Measurements from ENCODE around the gene FOXN3.

Gene FOXN3

DNA sequence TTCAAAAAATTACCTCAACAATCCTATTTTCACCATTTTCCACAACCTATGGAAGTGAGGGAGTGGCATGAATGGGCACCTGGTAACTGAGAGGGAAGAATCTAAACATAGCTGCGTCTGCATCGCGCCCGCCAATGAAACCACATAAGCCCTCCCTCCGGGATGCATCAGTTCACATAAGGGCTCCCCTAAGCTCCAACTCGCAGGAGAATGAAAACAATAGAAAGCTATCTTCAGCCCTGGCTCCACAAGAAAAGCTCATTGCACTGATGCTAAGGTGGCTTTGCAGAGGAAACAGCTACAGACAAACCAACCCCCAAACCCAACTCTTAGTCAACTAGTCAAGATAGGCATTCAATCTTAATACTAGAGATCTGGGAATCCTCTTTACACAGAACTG is 173.3 kb downstream of the FOXN3 start:
- H3K4me1 Mint-ChIP-seq (ENCODE audit: low read depth) = peaks cover 73% of the 10 kb centered on the region

DNA sequence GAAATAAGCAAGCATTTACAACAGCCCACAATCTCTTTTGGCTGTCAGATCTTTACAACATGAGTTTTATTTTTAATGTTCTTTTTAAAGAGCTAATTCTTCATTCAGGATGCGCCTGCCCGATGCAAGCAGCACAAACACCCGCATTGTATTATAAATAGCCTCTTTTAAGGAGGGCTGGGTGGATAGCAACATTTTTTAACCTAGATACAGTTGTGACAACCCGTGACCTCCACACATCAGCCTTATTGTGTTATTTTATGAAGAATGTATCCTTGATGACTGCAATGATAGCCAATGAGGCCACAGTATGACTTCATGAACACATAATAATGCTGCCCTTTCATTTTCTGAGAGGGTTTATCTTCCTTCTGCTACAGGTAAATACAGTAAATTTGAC is 173.7 kb downstream of the FOXN3 start:
- no peak overlapping the region for H3K4me3 Mint-ChIP-seq

More for the DNA sequence above, 173.3 kb downstream of the FOXN3 start:
- Mint-ChIP-seq H3K4me3 (no peak overlapping the region), H3K9me3 (no peaks in the 10 kb centered on the region), H3K27me3 (no peaks in the 10 kb centered on the region), H3K27ac (no peak overlapping the region), H3K36me3 (ENCODE audit: low read depth) (peaks cover 37% of the 10 kb centered on the region)

DNA sequence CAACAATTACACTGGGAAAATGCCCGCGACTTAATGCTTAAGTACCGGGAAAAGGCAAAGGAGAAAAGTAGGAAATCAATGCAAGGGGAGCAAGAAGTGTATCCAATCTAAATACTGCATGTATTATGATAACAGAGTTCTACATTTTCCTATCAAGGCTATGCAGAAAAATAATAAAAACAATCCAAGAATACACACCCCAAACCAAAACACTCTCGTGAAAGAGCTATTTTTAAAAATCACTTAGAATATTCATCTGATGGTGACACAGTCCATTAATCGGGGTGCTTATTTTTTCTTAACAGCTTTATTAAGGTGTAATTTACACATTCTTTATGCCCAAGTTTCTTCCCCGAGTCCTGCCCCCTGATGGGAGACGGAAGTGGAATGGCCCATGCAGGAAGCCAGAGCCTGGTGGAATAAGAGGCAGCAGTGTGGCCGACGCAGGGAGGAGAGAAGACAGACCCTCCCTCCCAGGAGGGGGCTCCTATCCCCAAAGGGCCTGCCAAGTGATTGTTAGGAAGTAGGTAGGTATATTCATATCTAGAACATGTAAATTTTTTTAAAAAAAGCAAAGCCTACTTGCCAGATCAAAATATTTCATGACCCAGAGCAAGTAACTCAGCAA is 174.3 kb downstream of the FOXN3 start:
- H3K4me1 Mint-ChIP-seq (ENCODE audit: low read depth) = peaks cover 70% of the 10 kb centered on the region
- no peak overlapping the region for H3K4me3 Mint-ChIP-seq
- no peaks in the 10 kb centered on the region for H3K27me3 Mint-ChIP-seq
- H3K27ac Mint-ChIP-seq = no peak overlapping the region
- peaks cover 40% of the 10 kb centered on the region for H3K36me3 Mint-ChIP-seq (ENCODE audit: low read depth)
- no peaks in the 10 kb centered on the region for H3K9me3 Mint-ChIP-seq

More for the DNA sequence above, 173.7 kb downstream of the FOXN3 start:
- no peaks in the 10 kb centered on the region for H3K9me3 Mint-ChIP-seq
- H3K27me3 Mint-ChIP-seq = no peaks in the 10 kb centered on the region
- H3K27ac Mint-ChIP-seq = no peak overlapping the region
- peaks cover 37% of the 10 kb centered on the region for H3K36me3 Mint-ChIP-seq (ENCODE audit: low read depth)
- peaks cover 74% of the 10 kb centered on the region for H3K4me1 Mint-ChIP-seq (ENCODE audit: low read depth)

DNA sequence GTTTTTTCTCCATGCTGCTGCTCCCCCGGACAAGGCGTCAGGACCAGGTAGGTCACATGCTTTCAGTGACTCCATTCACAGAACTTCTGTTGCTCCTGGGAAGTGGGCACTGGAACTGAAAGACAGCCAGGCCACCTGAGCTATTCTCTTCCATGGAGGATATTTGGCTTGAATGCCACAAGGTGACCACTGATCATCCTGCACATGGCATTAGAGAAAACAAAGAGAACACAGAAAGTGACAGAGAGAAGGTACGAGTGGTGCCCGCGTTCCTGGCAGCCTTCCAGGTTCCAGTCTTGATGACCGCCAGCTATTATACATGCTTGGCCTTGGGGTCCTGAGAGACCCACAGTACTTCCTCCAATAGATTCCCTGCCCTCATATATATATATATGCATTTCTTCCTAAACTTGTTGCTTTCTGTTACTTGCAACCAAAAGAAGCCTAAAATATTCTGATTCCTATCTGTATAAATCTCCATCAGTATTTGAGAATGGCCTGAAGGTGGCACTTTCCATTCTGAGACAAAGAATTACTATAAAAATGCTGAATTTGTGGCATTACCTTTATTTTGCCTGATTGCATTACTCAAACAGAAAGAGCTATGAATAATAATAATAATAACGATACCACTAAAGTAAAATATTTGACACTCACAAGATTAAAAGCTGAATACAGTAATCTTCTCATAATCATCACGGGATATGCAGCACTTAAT is 174.9 kb downstream of the FOXN3 start:
- no peak overlapping the region for H3K4me3 Mint-ChIP-seq
- peaks cover 41% of the 10 kb centered on the region for H3K36me3 Mint-ChIP-seq (ENCODE audit: low read depth)
- H3K27me3 Mint-ChIP-seq = no peaks in the 10 kb centered on the region
- H3K4me1 Mint-ChIP-seq (ENCODE audit: low read depth) = peaks cover 66% of the 10 kb centered on the region
- H3K27ac Mint-ChIP-seq = no peak overlapping the region
- no peaks in the 10 kb centered on the region for H3K9me3 Mint-ChIP-seq

DNA sequence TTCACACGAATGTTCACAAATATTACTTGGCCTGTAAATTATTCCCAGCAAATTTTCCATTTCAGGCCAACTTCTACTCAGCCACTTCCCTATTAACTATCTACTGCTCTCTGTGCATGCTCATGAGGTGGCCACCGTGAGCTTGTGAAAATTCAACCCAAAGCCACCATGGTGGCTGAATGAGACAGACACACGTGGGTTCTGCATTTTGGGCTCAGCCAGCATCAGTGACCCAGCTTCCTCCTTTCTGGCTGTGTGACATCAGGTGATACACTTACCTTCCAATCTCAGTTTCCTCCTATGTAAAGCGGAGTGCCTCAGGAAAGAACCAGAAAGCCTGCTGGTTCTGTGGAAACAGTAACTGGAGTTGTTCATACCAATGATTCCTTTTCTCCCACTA is 175.8 kb downstream of the FOXN3 start:
- no peak overlapping the region for H3K4me3 Mint-ChIP-seq
- H3K9me3 Mint-ChIP-seq = no peaks in the 10 kb centered on the region
- H3K27me3 Mint-ChIP-seq = no peaks in the 10 kb centered on the region
- peaks cover 59% of the 10 kb centered on the region for H3K4me1 Mint-ChIP-seq (ENCODE audit: low read depth)
- H3K36me3 Mint-ChIP-seq (ENCODE audit: low read depth) = peaks cover 42% of the 10 kb centered on the region
- peak overlapping the region; percentile 57 for H3K27ac Mint-ChIP-seq

DNA sequence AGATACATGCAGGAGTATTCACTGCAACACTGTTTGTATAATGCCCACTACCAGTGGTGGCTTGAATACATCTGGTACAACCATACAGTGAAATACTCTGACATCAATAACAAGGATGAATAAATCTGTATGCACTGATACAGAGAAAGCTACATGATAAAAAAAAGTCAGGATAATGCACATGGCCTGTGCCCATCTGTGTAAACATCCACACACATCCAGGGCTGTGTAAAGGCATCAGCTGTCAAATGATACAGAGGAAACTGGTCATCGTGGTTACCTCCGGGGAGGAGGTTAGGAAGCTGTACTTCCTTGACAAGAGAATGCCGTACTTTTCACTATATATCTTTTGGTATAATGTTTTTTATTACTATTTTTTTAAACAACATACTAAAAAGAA is 176.6 kb downstream of the FOXN3 start:
- no peak overlapping the region for H3K4me3 Mint-ChIP-seq
- peaks cover 47% of the 10 kb centered on the region for H3K36me3 Mint-ChIP-seq (ENCODE audit: low read depth)
- peaks cover 57% of the 10 kb centered on the region for H3K4me1 Mint-ChIP-seq (ENCODE audit: low read depth)
- H3K27ac Mint-ChIP-seq = no peak overlapping the region
- H3K9me3 Mint-ChIP-seq = no peaks in the 10 kb centered on the region
- H3K27me3 Mint-ChIP-seq = no peaks in the 10 kb centered on the region

DNA sequence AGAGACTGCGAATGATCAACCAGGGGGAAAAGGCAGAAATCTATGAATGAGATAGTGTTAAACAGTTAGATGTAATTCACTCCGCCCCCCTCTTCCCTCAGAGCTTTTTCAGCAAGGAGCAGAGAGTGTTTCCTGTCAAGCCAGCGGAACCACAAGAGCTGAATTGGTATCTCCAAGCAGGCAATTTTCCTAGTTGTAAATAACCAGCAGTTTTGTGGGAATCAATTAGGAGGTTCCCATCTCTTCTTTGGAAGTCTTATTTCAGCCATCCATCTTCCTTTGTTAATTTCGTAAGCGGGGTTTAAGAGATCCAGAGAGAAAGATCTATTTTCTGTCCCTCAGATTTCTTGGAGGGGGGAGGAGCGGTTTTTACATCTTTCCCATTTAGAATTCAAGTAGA is 178.0 kb downstream of the FOXN3 start:
- Mint-ChIP-seq H3K9me3 (no peaks in the 10 kb centered on the region), H3K4me1 (ENCODE audit: low read depth) (peaks cover 56% of the 10 kb centered on the region), H3K27me3 (no peaks in the 10 kb centered on the region), H3K4me3 (no peak overlapping the region), H3K36me3 (ENCODE audit: low read depth) (peaks cover 50% of the 10 kb centered on the region), H3K27ac (no peak overlapping the region)

DNA sequence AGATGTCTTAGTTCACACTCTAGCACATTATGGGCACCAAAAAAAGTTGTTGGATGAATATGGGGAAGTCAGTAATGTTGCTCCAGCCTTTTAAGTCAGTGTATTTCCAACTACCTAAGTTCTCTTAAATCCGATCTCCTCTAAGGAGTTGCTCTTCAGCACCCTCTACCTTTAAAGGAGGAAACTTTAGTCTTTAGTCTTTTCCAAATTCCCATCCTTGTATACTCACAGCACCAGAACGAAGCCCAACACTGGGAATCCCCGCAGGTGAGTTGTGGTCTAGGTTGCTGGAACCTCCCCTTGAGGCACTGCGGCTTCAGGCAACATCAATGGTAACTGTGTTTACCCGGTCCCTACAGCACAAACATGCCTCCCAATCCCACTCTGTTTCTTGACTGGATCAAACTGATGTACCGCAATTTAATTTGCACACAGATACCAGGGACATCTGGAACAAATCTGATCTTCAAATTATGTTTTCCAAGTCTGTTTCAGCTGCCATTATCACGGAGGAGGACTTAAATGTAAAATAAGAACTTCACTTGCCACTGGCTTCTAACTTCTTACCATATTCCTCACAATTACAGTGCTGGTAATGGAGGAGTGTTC is 179.0 kb downstream of the FOXN3 start:
- H3K27me3 Mint-ChIP-seq = no peaks in the 10 kb centered on the region
- H3K9me3 Mint-ChIP-seq = no peaks in the 10 kb centered on the region
- no peak overlapping the region for H3K27ac Mint-ChIP-seq
- peaks cover 59% of the 10 kb centered on the region for H3K4me1 Mint-ChIP-seq (ENCODE audit: low read depth)
- no peak overlapping the region for H3K4me3 Mint-ChIP-seq
- H3K36me3 Mint-ChIP-seq (ENCODE audit: low read depth) = peaks cover 53% of the 10 kb centered on the region

DNA sequence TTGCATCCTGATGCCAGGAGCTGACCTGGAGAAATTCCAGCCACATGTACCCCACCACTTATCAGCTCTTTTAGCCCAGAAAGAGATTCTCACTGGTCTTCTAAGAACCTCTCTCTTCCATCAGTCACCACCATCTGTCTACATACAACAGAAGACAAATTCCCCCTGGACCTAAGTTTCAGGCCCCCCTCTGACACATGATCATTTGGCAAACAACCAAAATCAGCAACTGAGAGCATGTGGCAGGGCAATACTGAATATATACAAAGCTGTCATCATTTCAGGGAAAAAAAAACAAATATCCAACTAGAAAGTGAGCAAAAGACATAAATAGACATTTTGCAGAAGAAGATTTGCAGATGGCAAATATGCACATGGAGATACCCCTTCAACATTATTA is 180.2 kb downstream of the FOXN3 start:
- H3K4me3 Mint-ChIP-seq = no peak overlapping the region
- H3K36me3 Mint-ChIP-seq (ENCODE audit: low read depth) = peaks cover 57% of the 10 kb centered on the region
- peaks cover 60% of the 10 kb centered on the region for H3K4me1 Mint-ChIP-seq (ENCODE audit: low read depth)
- H3K27ac Mint-ChIP-seq = no peak overlapping the region
- H3K27me3 Mint-ChIP-seq = no peaks in the 10 kb centered on the region
- H3K9me3 Mint-ChIP-seq = no peaks in the 10 kb centered on the region

DNA sequence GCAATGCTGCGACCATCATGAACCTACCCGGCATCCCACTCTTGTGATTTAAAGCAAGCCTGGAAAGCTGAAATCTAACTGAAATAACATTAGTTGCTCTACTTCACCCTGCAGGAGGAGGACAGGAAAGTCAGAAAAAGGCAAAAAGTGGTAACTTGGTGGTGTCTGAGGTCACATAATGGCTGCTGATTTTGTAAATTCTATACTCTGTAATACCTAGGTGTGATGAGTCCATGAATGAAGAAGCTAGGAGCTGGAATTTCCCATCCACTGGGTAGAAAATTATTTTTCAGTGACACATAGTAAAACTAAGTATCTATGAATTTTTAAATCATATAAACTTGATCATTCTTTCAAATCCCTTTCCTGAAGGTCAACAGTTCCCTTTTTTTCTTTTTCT is 183.8 kb downstream of the FOXN3 start:
- Mint-ChIP-seq H3K27ac (peak overlapping the region; percentile 61), H3K4me1 (ENCODE audit: low read depth) (peaks cover 53% of the 10 kb centered on the region), H3K4me3 (no peak overlapping the region), H3K9me3 (no peaks in the 10 kb centered on the region), H3K36me3 (ENCODE audit: low read depth) (peaks cover 48% of the 10 kb centered on the region), H3K27me3 (no peaks in the 10 kb centered on the region)

DNA sequence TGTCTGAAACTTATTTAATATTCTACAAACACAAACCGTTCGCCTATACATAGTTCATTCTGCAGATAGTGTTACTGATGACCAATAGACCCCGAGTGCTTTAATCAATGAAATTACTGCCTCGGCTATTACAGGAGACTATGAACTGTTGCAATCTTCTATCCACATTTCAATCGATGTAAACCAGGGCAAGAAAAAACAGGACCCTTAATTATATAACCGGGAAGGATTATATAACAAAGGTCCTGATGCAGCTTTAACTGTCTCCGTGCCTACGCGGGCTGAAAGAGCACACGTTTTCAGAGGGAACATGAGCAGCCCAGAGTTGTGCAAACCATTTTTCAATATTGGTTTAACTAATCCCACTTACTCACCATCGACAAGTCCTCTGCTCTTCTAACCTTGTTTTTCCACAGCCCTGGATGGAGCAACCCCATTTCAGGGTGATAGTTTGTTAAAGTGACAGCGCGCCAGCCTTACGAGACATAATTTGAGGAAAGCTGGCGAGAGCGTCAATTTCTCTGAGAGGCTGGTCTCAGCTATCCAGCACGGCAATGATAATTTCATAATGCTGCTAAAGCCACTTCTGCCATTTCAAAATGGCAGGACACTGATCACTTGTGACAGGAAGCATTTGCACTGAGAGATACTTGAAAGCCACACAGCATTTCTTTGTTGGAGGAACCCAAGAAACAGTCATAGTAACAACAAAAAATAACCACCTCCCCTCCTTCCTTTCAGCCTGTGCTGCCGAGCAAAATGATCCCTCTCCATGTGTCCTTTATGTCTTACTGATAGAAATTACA is 184.6 kb downstream of the FOXN3 start:
- Mint-ChIP-seq H3K27me3 (no peaks in the 10 kb centered on the region), H3K9me3 (no peaks in the 10 kb centered on the region), H3K27ac (peak overlapping the region; percentile 41), H3K36me3 (ENCODE audit: low read depth) (peaks cover 43% of the 10 kb centered on the region), H3K4me3 (no peak overlapping the region), H3K4me1 (ENCODE audit: low read depth) (peaks cover 60% of the 10 kb centered on the region)

DNA sequence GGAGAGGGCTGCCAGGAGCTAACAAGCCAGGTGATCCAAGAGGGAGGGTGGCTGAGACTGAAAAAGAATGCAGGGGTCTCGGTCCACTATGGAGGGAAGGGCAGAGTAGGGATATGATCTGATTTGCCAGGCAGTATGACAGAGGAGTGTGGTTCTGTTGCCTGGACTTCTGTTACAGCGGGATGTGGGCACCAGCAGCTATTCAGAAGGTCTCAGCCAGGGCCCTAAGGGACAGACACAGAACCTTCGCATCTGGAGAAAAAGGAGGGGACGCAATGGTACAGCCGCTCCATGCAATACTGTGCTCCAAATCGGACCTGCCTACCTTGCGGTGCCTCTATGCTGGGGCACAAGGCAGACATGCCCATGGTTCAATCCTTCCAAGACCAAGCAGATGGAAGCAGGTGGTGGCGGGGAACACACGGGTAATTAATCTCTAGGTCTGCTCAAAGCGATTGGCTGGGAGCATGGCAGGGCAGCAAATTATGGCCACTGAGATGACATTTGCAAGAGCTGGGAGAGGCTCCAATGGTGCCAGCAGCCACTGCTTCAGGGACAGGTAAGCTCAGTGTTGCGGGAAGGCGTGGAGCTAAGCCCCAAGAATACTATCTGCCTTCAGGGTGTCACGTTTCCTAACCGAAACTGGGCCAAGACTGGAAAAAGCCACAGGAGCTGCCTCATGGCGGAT is 185.5 kb downstream of the FOXN3 start:
- Mint-ChIP-seq H3K36me3 (ENCODE audit: low read depth) (peaks cover 42% of the 10 kb centered on the region), H3K4me3 (no peak overlapping the region), H3K9me3 (no peaks in the 10 kb centered on the region), H3K4me1 (ENCODE audit: low read depth) (peaks cover 69% of the 10 kb centered on the region), H3K27ac (peak overlapping the region; percentile 45), H3K27me3 (no peaks in the 10 kb centered on the region)

DNA sequence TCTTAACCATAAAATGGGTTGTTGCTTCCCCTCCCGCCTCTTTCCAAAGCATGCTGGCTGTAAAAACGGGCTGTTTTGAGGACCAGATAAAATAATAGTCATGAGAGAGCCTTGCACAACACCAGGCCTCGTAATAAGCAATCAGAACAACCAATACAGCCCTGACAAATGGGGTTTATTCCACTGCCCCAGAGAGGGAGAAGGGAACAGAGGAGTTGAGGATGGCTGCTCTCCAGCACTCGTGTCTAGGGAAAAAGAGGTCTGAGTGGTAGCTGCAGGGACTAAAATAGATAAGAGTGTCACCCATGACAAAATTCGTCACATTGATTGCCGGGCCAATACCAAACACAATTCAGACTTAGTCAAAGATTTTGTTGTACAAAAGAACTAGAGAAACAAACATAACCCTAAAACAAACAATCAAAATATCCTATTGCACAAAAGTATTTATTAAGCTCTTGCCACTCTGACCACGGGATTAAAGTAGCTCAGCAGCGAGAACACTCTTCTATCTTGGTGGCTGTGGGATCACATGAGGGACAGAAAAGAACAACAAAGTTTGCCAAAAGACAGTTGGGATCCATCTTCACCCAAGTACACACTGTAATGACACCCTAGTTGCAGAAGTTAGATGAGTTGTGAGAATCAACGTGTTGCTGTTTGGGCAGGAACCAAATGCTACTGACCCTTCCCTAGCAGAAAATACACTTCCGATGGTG is 188.0 kb downstream of the FOXN3 start:
- peaks cover 68% of the 10 kb centered on the region for H3K4me1 Mint-ChIP-seq (ENCODE audit: low read depth)
- H3K27me3 Mint-ChIP-seq = no peaks in the 10 kb centered on the region
- peaks cover 36% of the 10 kb centered on the region for H3K36me3 Mint-ChIP-seq (ENCODE audit: low read depth)
- H3K4me3 Mint-ChIP-seq = no peak overlapping the region
- H3K27ac Mint-ChIP-seq = no peak overlapping the region
- H3K9me3 Mint-ChIP-seq = no peaks in the 10 kb centered on the region

DNA sequence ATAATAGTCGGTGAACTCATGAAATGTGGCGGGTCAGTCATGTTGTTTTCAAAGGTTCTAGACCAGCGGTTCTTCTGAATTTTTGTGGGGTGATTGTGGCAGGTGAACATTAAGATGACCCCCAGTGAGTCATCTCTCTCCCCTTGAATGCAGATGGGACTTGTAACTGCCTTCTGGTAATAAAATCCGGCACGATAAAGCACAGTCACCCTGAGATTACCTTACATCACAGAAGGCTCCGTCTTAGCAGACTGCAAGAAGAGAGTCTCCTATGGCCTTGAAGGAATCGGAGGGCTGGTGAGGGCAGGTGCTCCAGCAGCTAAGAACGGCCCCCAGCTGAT is 189.6 kb downstream of the FOXN3 start:
- peak overlapping the region; percentile 85 for H3K27ac Mint-ChIP-seq
- peak overlapping the region; percentile 41 for H3K4me3 Mint-ChIP-seq
- no peaks in the 10 kb centered on the region for H3K27me3 Mint-ChIP-seq
- H3K36me3 Mint-ChIP-seq (ENCODE audit: low read depth) = peaks cover 31% of the 10 kb centered on the region
- peaks cover 52% of the 10 kb centered on the region for H3K4me1 Mint-ChIP-seq (ENCODE audit: low read depth)
- no peaks in the 10 kb centered on the region for H3K9me3 Mint-ChIP-seq
